ENCODE results near the gene AK5.

DNA sequence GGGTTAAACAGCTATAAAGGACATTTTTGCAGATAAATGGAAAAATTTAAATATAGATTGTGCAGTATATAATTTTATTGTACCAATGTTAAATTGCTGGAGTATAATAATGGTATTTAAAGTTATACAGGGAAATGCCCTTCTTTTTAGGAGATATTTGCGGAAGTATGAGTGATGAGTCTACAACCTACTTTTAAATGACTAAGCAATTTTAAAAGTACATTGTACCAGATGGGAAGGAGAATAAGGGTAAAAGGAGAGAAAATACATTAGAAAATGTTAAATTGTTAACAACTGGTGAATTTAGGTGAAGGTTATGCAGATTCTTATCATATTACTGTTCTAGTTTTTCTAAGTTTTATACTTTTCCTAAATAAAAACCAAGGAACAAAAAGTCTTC lies 308.8 kb downstream of the AK5 start:
- TF ChIP-seq, protein P1, sequence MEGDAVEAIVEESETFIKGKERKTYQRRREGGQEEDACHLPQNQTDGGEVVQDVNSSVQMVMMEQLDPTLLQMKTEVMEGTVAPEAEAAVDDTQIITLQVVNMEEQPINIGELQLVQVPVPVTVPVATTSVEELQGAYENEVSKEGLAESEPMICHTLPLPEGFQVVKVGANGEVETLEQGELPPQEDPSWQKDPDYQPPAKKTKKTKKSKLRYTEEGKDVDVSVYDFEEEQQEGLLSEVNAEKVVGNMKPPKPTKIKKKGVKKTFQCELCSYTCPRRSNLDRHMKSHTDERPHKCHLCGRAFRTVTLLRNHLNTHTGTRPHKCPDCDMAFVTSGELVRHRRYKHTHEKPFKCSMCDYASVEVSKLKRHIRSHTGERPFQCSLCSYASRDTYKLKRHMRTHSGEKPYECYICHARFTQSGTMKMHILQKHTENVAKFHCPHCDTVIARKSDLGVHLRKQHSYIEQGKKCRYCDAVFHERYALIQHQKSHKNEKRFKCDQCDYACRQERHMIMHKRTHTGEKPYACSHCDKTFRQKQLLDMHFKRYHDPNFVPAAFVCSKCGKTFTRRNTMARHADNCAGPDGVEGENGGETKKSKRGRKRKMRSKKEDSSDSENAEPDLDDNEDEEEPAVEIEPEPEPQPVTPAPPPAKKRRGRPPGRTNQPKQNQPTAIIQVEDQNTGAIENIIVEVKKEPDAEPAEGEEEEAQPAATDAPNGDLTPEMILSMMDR (IDR thresholded peaks at IDR 0.05) = no peak
- TF ChIP-seq POLR2A (IDR thresholded peaks at IDR 0.05) = no peak
- no peak for TF ChIP-seq EP300 (IDR thresholded peaks at IDR 0.05)

All from tibial nerve (tissue), 4 donors.